HL-60 (cell line): ENCODE measurements around the gene WDR11.

ENCODE experiments used
- DNase-seq, 2 experiments: peaks; one replicate each; pipeline ENCODE4 v3.0.0-alpha.2; 2010 to 2020; ENCODE audit warnings: low read depth in 1 of 2, low spot score in 1 of 2
- H3K27ac ChIP-seq: fragments of 250-450 bp; sonication (Bioruptor Pico); replicated peaks from 2 replicates; pipeline ENCODE4 v1.5.1; 2020; ENCODE audit warnings: mild to moderate bottlenecking, moderate library complexity
- H3K27me3 ChIP-seq: fragments of 250-450 bp; sonication (Bioruptor Pico); 2 replicates; pipeline ENCODE4 v1.5.1; 2021; ENCODE audit warnings: mild to moderate bottlenecking, moderate library complexity; ENCODE audit not compliant: insufficient read depth, poor library complexity, severe bottlenecking
- H3K4me3 ChIP-seq: replicated peaks from 2 replicates; pipeline ENCODE4 v1.5.1; 2011; ENCODE audit warnings: mild to moderate bottlenecking, control low read depth, low read length; ENCODE audit not compliant: insufficient read depth
- CTCF ChIP-seq: IDR thresholded peaks from one replicate; pipeline ENCODE4 v1.5.1; 2011; ENCODE audit warnings: low read length, control low read depth, inconsistent platforms; ENCODE audit not compliant: insufficient read depth
- GABPA ChIP-seq: IDR thresholded peaks from 2 replicates; pipeline ENCODE4 v1.6.1; 2012; ENCODE audit warnings: low read depth
- POLR2AphosphoS5 ChIP-seq: IDR thresholded peaks from 2 replicates; pipeline ENCODE4 v1.6.1; 2012; ENCODE audit warnings: low read depth
- REST ChIP-seq: IDR thresholded peaks from 2 replicates; pipeline ENCODE4 v1.6.1; 2012; ENCODE audit warnings: low read depth; ENCODE audit not compliant: insufficient replicate concordance
- SPI1 ChIP-seq: IDR thresholded peaks from 2 replicates; pipeline ENCODE4 v1.6.1; 2012; ENCODE audit warnings: low read depth, mild to moderate bottlenecking, borderline replicate concordance

Gene WDR11

GRCh38 chr10:120805014-120805812 is 45.9 kb upstream of the WDR11 start:
- no peaks in the 10 kb centered on the region for H3K27me3 ChIP-seq
- TF ChIP-seq REST (no peak), SPI1 (no peak), POLR2AphosphoS5 (no peak), CTCF (no peak), GABPA (no peak)
- no peak overlapping the region for H3K27ac ChIP-seq
- DNase-seq, result no peak
- H3K4me3 ChIP-seq, result no peak overlapping the region

GRCh38 chr10:120806081-120806480 is 45.1 kb upstream of the WDR11 start:
- no peak for DNase-seq
- Histone ChIP-seq H3K27me3 (no peaks in the 10 kb centered on the region), H3K27ac (no peak overlapping the region), H3K4me3 (no peak overlapping the region)
- TF ChIP-seq CTCF, result no peak
- no peak for TF ChIP-seq SPI1
- TF ChIP-seq GABPA, result no peak
- no peak for TF ChIP-seq REST

- Histone ChIP-seq H3K27me3 (no peaks in the 10 kb centered on the region), H3K4me3 (no peak overlapping the region), H3K27ac (no peak overlapping the region)
- TF ChIP-seq CTCF (no peak), REST (no peak), POLR2AphosphoS5 (no peak), SPI1 (no peak), GABPA (no peak)
- DNase-seq, result no peak
These were observed 40.9 kb upstream of the WDR11 start for GRCh38 chr10:120810298-120810697.
